HepG2 (cell line): ENCODE measurements around the gene TPX2. TPM values are rescaled to one million over a fixed set of nuclear protein-coding genes. Genes with fewer than 3 reads are reported as not detected.

Source experiments
- ARID2 ChIP-seq: sonication (generic); formaldehyde crosslinking; IDR thresholded peaks from 2 replicates; pipeline ENCODE4 v1.8.1; 2022; ENCODE audit warnings: mild to moderate bottlenecking, missing genetic modification reagents, borderline replicate concordance
- CBX1 ChIP-seq: IDR thresholded peaks from one replicate; pipeline ENCODE4 v1.6.1; 2016; ENCODE audit warnings: antibody characterized with exemption, low read depth
- FIP1L1 ChIP-seq: fragments of 200-400 bp; formaldehyde crosslinking; IDR thresholded peaks from 2 replicates; pipeline ENCODE4 v1.6.1; 2018; ENCODE audit warnings: low read depth, mild to moderate bottlenecking, low read length, moderate library complexity, borderline replicate concordance; ENCODE audit not compliant: insufficient read depth
- MIER3 ChIP-seq: IDR thresholded peaks from 2 replicates; pipeline ENCODE4 v1.6.1; 2016; ENCODE audit warnings: missing compliant biosample characterization, borderline replicate concordance
- PCBP1 ChIP-seq: fragments of 200-400 bp; formaldehyde crosslinking; IDR thresholded peaks from 2 replicates; pipeline ENCODE4 v1.6.1; 2017; ENCODE audit warnings: mild to moderate bottlenecking, low read depth, low read length, borderline replicate concordance
- RELA ChIP-seq: sonication (generic); formaldehyde crosslinking; IDR thresholded peaks from 2 replicates; pipeline ENCODE4 v1.4.0; 2020; ENCODE audit warnings: missing genetic modification reagents
- SMAD9 ChIP-seq: sonication (generic); formaldehyde crosslinking; IDR thresholded peaks from 2 replicates; pipeline ENCODE4 v1.5.1; 2020; ENCODE audit warnings: mild to moderate bottlenecking, missing genetic modification reagents
- ZBTB3 ChIP-seq: sonication (generic); formaldehyde crosslinking; IDR thresholded peaks from 2 replicates; pipeline ENCODE4 v1.4.0; 2020; ENCODE audit warnings: low read depth, mild to moderate bottlenecking, moderate library complexity, missing genetic modification reagents, borderline replicate concordance
- ZNF10 ChIP-seq: sonication (generic); formaldehyde crosslinking; IDR thresholded peaks from 2 replicates; pipeline ENCODE4 v1.4.0; 2020; ENCODE audit warnings: mild to moderate bottlenecking, low read depth, missing genetic modification reagents, borderline replicate concordance
- ZNF256 ChIP-seq: sonication (generic); formaldehyde crosslinking; conservative IDR thresholded peaks from 2 replicates; pipeline ENCODE4 v1.4.0; 2020; ENCODE audit warnings: missing genetic modification reagents
- ZNF792 ChIP-seq: IDR thresholded peaks from 2 replicates; pipeline ENCODE4 v1.6.1; 2016
- polyA plus RNA-seq, 8 experiments: library from polyadenylated mRNA; depleted of rRNA in 3 of 8; stranded (reverse) in 7 of 8; unstranded in 1 of 8; fragments of >200 nt; fragmentation: Illumina TruSeq in 4 of 8; extraction: Trizol in 4 of 8; gene quantifications; 2 replicates each; pipeline versions ENCODE4 v1.2.1 to v1.2.3, GENCODE V29; 2011 to 2016; ENCODE audit warnings: low read depth in 4 of 8, missing spikeins in 1 of 8, mixed read lengths in 1 of 8; ENCODE audit not compliant: insufficient read depth in 1 of 8
- total RNA-seq, 5 experiments: library from RNA; depleted of rRNA; stranded (reverse); fragments of >200 nt; fragmentation: Illumina TruSeq; extraction: Trizol; gene quantifications; 2 replicates each; pipeline ENCODE4 v1.2.3, GENCODE V29; 2016; ENCODE audit warnings: low read depth in 1 of 5
- TF ChIP-seq, protein P1 (sequence below): sonication (generic); formaldehyde crosslinking; IDR thresholded peaks from 2 replicates; pipeline ENCODE4 v1.4.0; 2020; ENCODE audit warnings: mild to moderate bottlenecking, missing genetic modification reagents
- TF ChIP-seq, protein P2 (sequence below): IDR thresholded peaks from 2 replicates; pipeline ENCODE4 v1.6.1; 2016; ENCODE audit warnings: low read depth, control low read depth
- TF ChIP-seq, protein P3 (sequence below): sonication (generic); formaldehyde crosslinking; IDR thresholded peaks from 2 replicates; pipeline ENCODE4 v1.4.0; 2020; ENCODE audit warnings: missing genetic modification reagents, mild to moderate bottlenecking, borderline replicate concordance
- TF ChIP-seq, protein P4 (sequence below): sonication (generic); formaldehyde crosslinking; IDR thresholded peaks from 2 replicates; pipeline ENCODE4 v1.4.0; 2020; ENCODE audit warnings: missing genetic modification reagents
- TF ChIP-seq, protein P5 (sequence below): sonication (generic); formaldehyde crosslinking; IDR thresholded peaks from 2 replicates; pipeline ENCODE4 v1.8.0; 2022; ENCODE audit warnings: missing genetic modification reagents, mild to moderate bottlenecking, moderate library complexity, borderline replicate concordance
- TF ChIP-seq, protein P6 (sequence below): sonication (generic); formaldehyde crosslinking; IDR thresholded peaks from 2 replicates; pipeline ENCODE4 v1.5.0; 2020; ENCODE audit warnings: mild to moderate bottlenecking, low read depth, missing genetic modification reagents, borderline replicate concordance

Gene TPX2
- total and polyA plus RNA-seq, 2 of the 13 experiments (the other 11 are each of a cell fraction or from before 2014, with no cell fraction given), result 34.3 to 124 TPM

DNA sequence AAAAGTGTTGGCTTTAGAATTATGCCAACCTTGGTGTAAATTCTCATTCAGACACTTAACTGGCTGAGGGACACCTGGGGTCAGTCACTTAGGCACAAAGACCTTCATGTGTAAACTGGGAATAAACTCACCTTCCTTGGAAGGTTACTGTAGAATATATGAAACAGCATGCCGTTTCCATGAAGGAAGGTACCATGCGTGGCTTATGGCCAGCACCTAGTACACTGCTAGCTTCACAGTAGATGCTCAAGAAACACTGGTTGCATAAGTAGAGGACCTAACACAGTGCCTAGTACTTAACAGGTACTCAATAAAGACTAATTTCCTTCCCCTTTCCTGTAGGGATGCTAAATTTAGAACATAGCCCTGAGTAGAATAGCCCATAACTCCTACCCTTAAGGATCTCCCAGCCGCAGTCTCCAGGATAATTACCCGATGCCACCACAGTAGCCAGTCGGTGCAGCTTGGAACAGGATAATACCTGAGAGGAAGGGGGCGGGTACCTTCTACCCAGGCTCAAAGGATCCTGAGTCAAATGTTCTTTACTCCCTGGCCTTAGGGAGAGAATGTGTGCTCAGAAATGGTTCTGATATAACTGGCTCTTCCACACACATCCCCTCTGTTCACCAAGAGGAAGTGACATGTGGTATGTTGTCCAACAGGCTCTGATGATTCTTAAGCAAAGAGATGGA, 20.0 kb upstream of the TPX2 start (continued):
- TF ChIP-seq, protein P1, sequence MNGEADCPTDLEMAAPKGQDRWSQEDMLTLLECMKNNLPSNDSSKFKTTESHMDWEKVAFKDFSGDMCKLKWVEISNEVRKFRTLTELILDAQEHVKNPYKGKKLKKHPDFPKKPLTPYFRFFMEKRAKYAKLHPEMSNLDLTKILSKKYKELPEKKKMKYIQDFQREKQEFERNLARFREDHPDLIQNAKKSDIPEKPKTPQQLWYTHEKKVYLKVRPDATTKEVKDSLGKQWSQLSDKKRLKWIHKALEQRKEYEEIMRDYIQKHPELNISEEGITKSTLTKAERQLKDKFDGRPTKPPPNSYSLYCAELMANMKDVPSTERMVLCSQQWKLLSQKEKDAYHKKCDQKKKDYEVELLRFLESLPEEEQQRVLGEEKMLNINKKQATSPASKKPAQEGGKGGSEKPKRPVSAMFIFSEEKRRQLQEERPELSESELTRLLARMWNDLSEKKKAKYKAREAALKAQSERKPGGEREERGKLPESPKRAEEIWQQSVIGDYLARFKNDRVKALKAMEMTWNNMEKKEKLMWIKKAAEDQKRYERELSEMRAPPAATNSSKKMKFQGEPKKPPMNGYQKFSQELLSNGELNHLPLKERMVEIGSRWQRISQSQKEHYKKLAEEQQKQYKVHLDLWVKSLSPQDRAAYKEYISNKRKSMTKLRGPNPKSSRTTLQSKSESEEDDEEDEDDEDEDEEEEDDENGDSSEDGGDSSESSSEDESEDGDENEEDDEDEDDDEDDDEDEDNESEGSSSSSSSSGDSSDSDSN (CRISPR knock-in tag), result no peak
- TF ChIP-seq CBX1 (no peak), ZNF256 (CRISPR knock-in tag) (no peak), PCBP1 (no peak), RELA (CRISPR knock-in tag) (no peak), ZBTB3 (CRISPR knock-in tag) (0 out of 2 replicates have a peak, but pooled peaks have one; percentile 5), ZNF10 (CRISPR knock-in tag) (no peak), MIER3 (CRISPR knock-in tag) (no peak), SMAD9 (CRISPR knock-in tag) (no peak), FIP1L1 (no peak), ZNF792 (CRISPR knock-in tag) (no peak; the same call in 1 of the 2 replicates), ARID2 (CRISPR knock-in tag) (no peak)
- TF ChIP-seq, protein P2, sequence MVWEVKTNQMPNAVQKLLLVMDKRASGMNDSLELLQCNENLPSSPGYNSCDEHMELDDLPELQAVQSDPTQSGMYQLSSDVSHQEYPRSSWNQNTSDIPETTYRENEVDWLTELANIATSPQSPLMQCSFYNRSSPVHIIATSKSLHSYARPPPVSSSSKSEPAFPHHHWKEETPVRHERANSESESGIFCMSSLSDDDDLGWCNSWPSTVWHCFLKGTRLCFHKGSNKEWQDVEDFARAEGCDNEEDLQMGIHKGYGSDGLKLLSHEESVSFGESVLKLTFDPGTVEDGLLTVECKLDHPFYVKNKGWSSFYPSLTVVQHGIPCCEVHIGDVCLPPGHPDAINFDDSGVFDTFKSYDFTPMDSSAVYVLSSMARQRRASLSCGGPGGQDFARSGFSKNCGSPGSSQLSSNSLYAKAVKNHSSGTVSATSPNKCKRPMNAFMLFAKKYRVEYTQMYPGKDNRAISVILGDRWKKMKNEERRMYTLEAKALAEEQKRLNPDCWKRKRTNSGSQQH, result peak; percentile 59; the same call in 1 of the 2 replicates
- TF ChIP-seq, protein P3, sequence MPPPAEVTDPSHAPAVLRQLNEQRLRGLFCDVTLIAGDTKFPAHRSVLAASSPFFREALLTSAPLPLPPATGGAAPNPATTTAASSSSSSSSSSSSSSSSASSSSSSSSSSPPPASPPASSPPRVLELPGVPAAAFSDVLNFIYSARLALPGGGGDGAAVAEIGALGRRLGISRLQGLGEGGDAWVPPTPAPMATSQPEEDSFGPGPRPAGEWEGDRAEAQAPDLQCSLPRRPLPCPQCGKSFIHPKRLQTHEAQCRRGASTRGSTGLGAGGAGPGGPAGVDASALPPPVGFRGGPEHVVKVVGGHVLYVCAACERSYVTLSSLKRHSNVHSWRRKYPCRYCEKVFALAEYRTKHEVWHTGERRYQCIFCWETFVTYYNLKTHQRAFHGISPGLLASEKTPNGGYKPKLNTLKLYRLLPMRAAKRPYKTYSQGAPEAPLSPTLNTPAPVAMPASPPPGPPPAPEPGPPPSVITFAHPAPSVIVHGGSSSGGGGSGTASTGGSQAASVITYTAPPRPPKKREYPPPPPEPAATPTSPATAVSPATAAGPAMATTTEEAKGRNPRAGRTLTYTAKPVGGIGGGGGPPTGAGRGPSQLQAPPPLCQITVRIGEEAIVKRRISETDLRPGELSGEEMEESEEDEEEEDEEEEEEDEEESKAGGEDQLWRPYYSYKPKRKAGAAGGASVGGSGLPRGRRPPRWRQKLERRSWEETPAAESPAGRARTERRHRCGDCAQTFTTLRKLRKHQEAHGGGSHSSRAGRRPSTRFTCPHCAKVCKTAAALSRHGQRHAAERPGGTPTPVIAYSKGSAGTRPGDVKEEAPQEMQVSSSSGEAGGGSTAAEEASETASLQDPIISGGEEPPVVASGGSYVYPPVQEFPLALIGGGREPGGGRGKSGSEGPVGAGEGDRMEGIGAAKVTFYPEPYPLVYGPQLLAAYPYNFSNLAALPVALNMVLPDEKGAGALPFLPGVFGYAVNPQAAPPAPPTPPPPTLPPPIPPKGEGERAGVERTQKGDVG (CRISPR knock-in tag), result no peak
- TF ChIP-seq, protein P4, sequence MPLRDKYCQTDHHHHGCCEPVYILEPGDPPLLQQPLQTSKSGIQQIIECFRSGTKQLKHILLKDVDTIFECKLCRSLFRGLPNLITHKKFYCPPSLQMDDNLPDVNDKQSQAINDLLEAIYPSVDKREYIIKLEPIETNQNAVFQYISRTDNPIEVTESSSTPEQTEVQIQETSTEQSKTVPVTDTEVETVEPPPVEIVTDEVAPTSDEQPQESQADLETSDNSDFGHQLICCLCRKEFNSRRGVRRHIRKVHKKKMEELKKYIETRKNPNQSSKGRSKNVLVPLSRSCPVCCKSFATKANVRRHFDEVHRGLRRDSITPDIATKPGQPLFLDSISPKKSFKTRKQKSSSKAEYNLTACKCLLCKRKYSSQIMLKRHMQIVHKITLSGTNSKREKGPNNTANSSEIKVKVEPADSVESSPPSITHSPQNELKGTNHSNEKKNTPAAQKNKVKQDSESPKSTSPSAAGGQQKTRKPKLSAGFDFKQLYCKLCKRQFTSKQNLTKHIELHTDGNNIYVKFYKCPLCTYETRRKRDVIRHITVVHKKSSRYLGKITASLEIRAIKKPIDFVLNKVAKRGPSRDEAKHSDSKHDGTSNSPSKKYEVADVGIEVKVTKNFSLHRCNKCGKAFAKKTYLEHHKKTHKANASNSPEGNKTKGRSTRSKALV, result no peak
- TF ChIP-seq, protein P5, sequence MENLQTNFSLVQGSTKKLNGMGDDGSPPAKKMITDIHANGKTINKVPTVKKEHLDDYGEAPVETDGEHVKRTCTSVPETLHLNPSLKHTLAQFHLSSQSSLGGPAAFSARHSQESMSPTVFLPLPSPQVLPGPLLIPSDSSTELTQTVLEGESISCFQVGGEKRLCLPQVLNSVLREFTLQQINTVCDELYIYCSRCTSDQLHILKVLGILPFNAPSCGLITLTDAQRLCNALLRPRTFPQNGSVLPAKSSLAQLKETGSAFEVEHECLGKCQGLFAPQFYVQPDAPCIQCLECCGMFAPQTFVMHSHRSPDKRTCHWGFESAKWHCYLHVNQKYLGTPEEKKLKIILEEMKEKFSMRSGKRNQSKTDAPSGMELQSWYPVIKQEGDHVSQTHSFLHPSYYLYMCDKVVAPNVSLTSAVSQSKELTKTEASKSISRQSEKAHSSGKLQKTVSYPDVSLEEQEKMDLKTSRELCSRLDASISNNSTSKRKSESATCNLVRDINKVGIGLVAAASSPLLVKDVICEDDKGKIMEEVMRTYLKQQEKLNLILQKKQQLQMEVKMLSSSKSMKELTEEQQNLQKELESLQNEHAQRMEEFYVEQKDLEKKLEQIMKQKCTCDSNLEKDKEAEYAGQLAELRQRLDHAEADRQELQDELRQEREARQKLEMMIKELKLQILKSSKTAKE (CRISPR knock-in tag), result no peak
- TF ChIP-seq, protein P6, sequence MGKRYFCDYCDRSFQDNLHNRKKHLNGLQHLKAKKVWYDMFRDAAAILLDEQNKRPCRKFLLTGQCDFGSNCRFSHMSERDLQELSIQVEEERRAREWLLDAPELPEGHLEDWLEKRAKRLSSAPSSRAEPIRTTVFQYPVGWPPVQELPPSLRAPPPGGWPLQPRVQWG (CRISPR knock-in tag), result no peak
